GM12801 (cell line): ENCODE data around the gene C2CD4A.

Source experiments
- CTCF ChIP-seq: IDR thresholded peaks from one replicate; pipeline ENCODE4 v1.5.1; 2011; ENCODE audit warnings: control low read depth; ENCODE audit not compliant: insufficient read length; ENCODE audit errors: extremely low read depth

The C2CD4A gene

GRCh38 chr15:62079594-62079993, 12.8 kb downstream of the C2CD4A start:
- no peak for TF ChIP-seq CTCF

GRCh38 chr15:62083194-62084154, 16.7 kb downstream of the C2CD4A start:
- no peak for TF ChIP-seq CTCF

- no peak for TF ChIP-seq CTCF
Observed at GRCh38 chr15:62085740-62086139, 19.0 kb downstream of the C2CD4A start.

- no peak for TF ChIP-seq CTCF
Observed at GRCh38 chr15:62087671-62088352, 21.0 kb downstream of the C2CD4A start.

GRCh38 chr15:62088353-62088693, 21.5 kb downstream of the C2CD4A start:
- TF ChIP-seq CTCF, result no peak

- TF ChIP-seq CTCF, result no peak
Observed at GRCh38 chr15:62089616-62090015, 22.8 kb downstream of the C2CD4A start.

- TF ChIP-seq CTCF, result no peak
Observed at GRCh38 chr15:62090988-62091387, 24.2 kb downstream of the C2CD4A start.
